Measurements from ENCODE around the gene CLCN7.

CLCN7 gene

DNA sequence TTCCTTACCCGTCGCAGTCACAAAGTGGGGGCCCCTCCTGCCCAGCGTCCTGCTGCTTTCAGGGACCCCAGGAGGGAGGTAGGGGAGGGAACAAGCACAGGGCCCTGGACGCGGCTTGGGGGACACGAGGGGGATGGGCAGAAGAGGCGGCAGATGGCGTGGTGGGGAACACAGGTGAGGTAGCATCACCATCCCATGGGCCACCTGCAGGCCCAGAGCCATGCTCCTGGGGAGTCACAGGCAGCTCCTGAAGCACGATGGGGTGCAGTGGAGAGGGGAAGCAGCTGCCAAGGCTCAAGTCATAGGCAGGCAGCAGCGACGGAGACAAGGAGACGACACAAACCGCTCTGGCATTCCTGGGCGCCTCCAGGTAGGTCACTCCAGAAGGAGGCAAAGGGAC, 71.1 kb downstream of the CLCN7 start:
- TF ChIP-seq NFIC (IDR thresholded peaks at IDR 0.05), result no peak
- no peak for TF ChIP-seq TCF12 (IDR thresholded peaks at IDR 0.05; ENCODE audit: low read depth)
- TF ChIP-seq CREB1 (IDR thresholded peaks at IDR 0.05; ENCODE audit: low read depth), result no peak
- TF ChIP-seq EGR1 (IDR thresholded peaks at IDR 0.05), result no peak

DNA sequence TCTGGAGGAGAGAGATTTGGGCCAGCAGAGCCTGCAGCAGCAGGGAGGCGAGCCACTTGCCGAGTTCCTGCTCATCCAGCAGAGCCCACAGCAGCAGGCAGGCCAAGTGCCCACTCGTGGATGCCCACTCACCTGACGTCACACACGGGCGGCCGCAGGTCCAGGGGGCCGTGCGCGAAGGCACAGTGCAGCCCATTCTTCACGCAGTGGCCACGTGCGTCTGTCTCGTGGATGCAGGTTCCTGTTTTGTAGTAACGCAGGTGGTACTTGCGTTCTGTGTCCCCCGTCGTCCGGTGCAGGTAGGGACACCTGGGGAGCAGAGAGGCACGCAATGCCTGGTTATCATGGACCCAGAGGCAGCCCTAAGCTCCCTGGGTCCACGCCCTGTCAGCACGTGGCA, 71.8 kb downstream of the CLCN7 start:
- TF ChIP-seq EGR1 (IDR thresholded peaks at IDR 0.05) (no peak), NFIC (IDR thresholded peaks at IDR 0.05) (no peak), YY1 (IDR thresholded peaks at IDR 0.05; ENCODE audit: low read depth) (no peak), TCF12 (IDR thresholded peaks at IDR 0.05; ENCODE audit: low read depth) (no peak), EP300 (IDR thresholded peaks at IDR 0.05; ENCODE audit: borderline replicate concordance) (no peak), CREB1 (IDR thresholded peaks at IDR 0.05; ENCODE audit: low read depth) (no peak), CEBPB (IDR thresholded peaks at IDR 0.05) (no peak), FOXM1 (IDR thresholded peaks at IDR 0.05; ENCODE audit: borderline replicate concordance, low read depth) (no peak)
- TF ChIP-seq, protein P1, sequence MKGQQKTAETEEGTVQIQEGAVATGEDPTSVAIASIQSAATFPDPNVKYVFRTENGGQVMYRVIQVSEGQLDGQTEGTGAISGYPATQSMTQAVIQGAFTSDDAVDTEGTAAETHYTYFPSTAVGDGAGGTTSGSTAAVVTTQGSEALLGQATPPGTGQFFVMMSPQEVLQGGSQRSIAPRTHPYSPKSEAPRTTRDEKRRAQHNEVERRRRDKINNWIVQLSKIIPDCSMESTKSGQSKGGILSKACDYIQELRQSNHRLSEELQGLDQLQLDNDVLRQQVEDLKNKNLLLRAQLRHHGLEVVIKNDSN (IDR thresholded peaks at IDR 0.05), result no peak
- TF ChIP-seq, protein P2, sequence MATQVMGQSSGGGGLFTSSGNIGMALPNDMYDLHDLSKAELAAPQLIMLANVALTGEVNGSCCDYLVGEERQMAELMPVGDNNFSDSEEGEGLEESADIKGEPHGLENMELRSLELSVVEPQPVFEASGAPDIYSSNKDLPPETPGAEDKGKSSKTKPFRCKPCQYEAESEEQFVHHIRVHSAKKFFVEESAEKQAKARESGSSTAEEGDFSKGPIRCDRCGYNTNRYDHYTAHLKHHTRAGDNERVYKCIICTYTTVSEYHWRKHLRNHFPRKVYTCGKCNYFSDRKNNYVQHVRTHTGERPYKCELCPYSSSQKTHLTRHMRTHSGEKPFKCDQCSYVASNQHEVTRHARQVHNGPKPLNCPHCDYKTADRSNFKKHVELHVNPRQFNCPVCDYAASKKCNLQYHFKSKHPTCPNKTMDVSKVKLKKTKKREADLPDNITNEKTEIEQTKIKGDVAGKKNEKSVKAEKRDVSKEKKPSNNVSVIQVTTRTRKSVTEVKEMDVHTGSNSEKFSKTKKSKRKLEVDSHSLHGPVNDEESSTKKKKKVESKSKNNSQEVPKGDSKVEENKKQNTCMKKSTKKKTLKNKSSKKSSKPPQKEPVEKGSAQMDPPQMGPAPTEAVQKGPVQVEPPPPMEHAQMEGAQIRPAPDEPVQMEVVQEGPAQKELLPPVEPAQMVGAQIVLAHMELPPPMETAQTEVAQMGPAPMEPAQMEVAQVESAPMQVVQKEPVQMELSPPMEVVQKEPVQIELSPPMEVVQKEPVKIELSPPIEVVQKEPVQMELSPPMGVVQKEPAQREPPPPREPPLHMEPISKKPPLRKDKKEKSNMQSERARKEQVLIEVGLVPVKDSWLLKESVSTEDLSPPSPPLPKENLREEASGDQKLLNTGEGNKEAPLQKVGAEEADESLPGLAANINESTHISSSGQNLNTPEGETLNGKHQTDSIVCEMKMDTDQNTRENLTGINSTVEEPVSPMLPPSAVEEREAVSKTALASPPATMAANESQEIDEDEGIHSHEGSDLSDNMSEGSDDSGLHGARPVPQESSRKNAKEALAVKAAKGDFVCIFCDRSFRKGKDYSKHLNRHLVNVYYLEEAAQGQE (IDR thresholded peaks at IDR 0.05; ENCODE audit: low read depth), result no peak
- TF ChIP-seq, protein P3, sequence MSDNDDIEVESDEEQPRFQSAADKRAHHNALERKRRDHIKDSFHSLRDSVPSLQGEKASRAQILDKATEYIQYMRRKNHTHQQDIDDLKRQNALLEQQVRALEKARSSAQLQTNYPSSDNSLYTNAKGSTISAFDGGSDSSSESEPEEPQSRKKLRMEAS (IDR thresholded peaks at IDR 0.05), result no peak

DNA sequence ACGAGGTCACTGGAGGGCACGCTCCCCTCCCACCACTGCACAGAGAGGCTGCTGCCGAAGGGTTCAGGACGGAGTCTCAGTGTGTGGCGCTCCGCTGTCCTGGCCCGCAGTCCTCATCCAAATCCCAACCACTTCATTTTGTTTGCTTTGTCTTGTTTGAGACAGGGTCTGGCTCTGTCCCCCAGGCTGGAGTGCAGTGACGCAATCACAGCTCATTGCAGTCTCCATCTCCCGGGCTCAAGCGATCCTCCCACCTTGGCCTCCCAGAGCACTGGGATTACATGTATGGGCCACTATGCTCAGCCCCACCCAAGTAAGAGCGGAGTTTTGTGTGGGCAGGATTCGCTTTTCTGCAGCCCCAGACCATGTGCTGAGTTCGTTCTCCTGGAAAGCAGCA, 73.1 kb downstream of the CLCN7 start:
- peak; percentile 15; the same call in 1 of the 2 replicates for TF ChIP-seq CEBPB (IDR thresholded peaks at IDR 0.05)
- TF ChIP-seq, protein P3 (IDR thresholded peaks at IDR 0.05), result no peak

DNA sequence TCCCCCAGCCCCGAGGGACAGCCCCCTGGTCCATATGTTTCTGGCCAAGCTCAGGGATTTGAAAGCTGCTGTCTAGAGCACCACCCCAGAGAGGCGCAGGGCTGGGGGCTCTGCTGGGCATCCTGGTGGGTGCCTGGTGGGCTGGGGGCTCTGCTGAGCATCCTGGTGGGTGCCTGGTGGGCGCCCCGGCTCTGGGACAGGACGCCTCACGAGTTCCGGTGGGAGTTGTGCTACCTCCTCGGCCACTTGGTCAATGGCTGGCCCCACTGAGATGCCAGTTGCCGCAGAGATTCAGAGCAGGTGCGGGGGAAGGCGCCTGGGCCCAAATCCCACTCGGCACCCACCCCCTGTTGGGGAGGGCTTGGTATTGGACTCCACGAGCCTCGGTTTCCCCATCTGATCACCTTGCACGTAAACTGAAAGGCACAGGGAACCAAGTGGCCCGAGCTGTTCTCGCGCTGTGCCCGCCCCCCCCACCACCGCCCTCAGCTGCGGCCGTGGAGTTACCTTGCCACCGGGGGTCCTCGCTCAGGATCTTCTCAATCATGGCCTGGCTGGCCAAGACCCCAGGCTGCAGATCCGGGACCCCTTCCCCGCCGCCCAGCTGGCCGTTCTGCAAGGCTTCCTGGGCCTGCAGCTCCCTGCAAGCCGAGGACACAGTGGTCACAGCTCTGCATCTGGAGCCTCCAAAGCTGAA, 73.6 kb downstream of the CLCN7 start:
- no peak for TF ChIP-seq YY1 (IDR thresholded peaks at IDR 0.05; ENCODE audit: low read depth)
- TF ChIP-seq, protein P3 (IDR thresholded peaks at IDR 0.05), result no peak
- TF ChIP-seq EGR1 (IDR thresholded peaks at IDR 0.05), result no peak
- TF ChIP-seq RAD21 (IDR thresholded peaks at IDR 0.05; ENCODE audit: low read depth), result no peak
- TF ChIP-seq, protein P2 (IDR thresholded peaks at IDR 0.05; ENCODE audit: low read depth), result no peak
- no peak for TF ChIP-seq ZBTB7A (IDR thresholded peaks at IDR 0.05; ENCODE audit: low read depth)
- TF ChIP-seq, protein P1 (IDR thresholded peaks at IDR 0.05), result no peak
- no peak for TF ChIP-seq NFIC (IDR thresholded peaks at IDR 0.05)
- TF ChIP-seq TEAD4 (IDR thresholded peaks at IDR 0.05), result no peak
- no peak for TF ChIP-seq TCF12 (IDR thresholded peaks at IDR 0.05; ENCODE audit: low read depth)
- TF ChIP-seq TAF1 (IDR thresholded peaks at IDR 0.05; ENCODE audit: low read depth), result no peak
- no peak for TF ChIP-seq CEBPB (IDR thresholded peaks at IDR 0.05)
- TF ChIP-seq CREB1 (IDR thresholded peaks at IDR 0.05; ENCODE audit: low read depth), result no peak
- no peak for TF ChIP-seq EP300 (IDR thresholded peaks at IDR 0.05; ENCODE audit: borderline replicate concordance)
- no peak for TF ChIP-seq FOXM1 (IDR thresholded peaks at IDR 0.05; ENCODE audit: borderline replicate concordance, low read depth)

DNA sequence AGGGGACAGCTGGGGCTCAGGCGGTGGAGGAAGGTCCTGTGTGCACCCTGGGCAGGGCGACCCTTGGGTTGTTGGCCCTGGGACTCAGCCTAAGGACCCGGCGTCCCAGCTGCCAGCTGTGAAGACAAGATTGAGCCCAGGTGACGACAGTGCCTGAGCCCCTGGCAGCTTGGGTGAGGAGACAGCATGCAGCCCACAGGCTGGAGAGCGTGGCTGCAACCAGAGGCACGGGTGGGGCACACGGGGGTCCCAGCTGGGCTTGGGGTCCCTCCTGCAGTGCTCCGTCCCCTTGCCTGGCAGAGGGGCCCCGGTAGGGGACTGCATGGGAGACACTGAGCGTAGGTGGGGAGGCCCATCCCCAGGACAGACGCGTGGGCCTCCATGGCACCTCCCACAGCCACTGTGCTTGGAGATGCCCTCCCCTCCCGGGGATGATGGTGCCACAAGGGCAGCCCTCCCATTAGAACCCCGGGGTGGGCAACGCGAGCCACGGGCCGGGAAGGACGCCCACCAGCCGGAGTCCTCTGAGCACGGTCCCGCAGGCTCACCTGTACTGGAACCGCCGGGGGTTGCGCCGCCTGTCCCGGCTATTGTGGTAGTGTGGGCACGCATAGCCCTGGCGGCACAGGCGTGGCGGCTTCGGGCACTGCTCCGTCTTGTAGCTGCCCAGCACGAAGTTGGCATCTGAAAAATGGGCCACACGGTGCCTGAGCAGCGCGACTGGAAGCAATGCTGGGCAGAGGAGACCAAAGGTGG, 75.8 kb downstream of the CLCN7 start:
- TF ChIP-seq YY1 (IDR thresholded peaks at IDR 0.05; ENCODE audit: low read depth) (no peak), NFIC (IDR thresholded peaks at IDR 0.05) (no peak), EGR1 (IDR thresholded peaks at IDR 0.05) (no peak), TAF1 (IDR thresholded peaks at IDR 0.05; ENCODE audit: low read depth) (no peak), TEAD4 (IDR thresholded peaks at IDR 0.05) (no peak), CREB1 (IDR thresholded peaks at IDR 0.05; ENCODE audit: low read depth) (no peak), CEBPB (IDR thresholded peaks at IDR 0.05) (no peak), EP300 (IDR thresholded peaks at IDR 0.05; ENCODE audit: borderline replicate concordance) (no peak), FOXM1 (IDR thresholded peaks at IDR 0.05; ENCODE audit: borderline replicate concordance, low read depth) (no peak), TCF12 (IDR thresholded peaks at IDR 0.05; ENCODE audit: low read depth) (no peak), RAD21 (IDR thresholded peaks at IDR 0.05; ENCODE audit: low read depth) (no peak), ZBTB7A (IDR thresholded peaks at IDR 0.05; ENCODE audit: low read depth) (no peak)
- TF ChIP-seq, protein P3 (IDR thresholded peaks at IDR 0.05), result no peak
- TF ChIP-seq, protein P2 (IDR thresholded peaks at IDR 0.05; ENCODE audit: low read depth), result no peak
- TF ChIP-seq, protein P1 (IDR thresholded peaks at IDR 0.05), result no peak

Measured in Ishikawa (cell line).